GM13976 (cell line): ENCODE results near the gene FGA.

Source experiments
- DNase-seq: peaks from one replicate; pipeline ENCODE4 v3.0.0; 2012; ENCODE audit warnings: low spot score
- in situ Hi-C: fragments of 300-500 bp; cut with MboI; formaldehyde crosslinking; loops from one replicate; pipeline ENCODE4 v1.12.0; 2022; ENCODE audit warnings: low sequenced_read_pairs, mixed read lengths, inconsistent platforms; ENCODE audit not compliant: unreplicated experiment
- TF ChIP-seq, protein P1 (sequence below): IDR thresholded peaks from 2 replicates; pipeline ENCODE4 v1.5.1; 2012; ENCODE audit warnings: borderline replicate concordance, mild to moderate bottlenecking; ENCODE audit not compliant: insufficient read depth; ENCODE audit errors: extremely low read depth, missing control alignments, control extremely low read depth

Gene FGA

GRCh38 chr4:154590329-154591006 lies at the start of gene FGA:
Gene FGA, minus strand, starts transcription at chr4:154590742. Its CDS starts 55 bp downstream, at chr4:154590687.
- DNase-seq, result no peak
- TF ChIP-seq, protein P1, sequence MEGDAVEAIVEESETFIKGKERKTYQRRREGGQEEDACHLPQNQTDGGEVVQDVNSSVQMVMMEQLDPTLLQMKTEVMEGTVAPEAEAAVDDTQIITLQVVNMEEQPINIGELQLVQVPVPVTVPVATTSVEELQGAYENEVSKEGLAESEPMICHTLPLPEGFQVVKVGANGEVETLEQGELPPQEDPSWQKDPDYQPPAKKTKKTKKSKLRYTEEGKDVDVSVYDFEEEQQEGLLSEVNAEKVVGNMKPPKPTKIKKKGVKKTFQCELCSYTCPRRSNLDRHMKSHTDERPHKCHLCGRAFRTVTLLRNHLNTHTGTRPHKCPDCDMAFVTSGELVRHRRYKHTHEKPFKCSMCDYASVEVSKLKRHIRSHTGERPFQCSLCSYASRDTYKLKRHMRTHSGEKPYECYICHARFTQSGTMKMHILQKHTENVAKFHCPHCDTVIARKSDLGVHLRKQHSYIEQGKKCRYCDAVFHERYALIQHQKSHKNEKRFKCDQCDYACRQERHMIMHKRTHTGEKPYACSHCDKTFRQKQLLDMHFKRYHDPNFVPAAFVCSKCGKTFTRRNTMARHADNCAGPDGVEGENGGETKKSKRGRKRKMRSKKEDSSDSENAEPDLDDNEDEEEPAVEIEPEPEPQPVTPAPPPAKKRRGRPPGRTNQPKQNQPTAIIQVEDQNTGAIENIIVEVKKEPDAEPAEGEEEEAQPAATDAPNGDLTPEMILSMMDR, result no peak
- in situ Hi-C loops, result no loop called here

DNA sequence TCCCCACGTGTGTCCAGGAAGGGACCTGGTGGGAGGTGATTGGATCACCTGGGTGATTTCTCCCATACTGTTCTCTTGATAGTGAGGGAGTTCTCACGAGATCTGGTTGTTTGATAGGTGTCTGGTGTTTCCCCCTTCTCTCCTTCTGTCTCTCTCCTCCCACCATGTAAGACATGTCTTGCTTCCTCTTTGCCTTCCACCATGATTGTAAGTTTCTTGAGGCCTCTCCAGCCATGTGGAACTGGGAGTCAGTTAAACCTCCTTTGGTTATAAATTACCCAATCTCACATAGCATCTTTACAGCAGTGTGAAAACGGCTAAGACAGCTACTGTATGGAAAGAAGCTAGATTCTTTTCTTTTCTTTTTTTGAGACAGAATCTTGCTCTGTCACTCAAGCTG lies 43.5 kb upstream of the FGA start:
- TF ChIP-seq, protein P1, result no peak
- no peak for DNase-seq
- in situ Hi-C loops, result no loop called here

DNA sequence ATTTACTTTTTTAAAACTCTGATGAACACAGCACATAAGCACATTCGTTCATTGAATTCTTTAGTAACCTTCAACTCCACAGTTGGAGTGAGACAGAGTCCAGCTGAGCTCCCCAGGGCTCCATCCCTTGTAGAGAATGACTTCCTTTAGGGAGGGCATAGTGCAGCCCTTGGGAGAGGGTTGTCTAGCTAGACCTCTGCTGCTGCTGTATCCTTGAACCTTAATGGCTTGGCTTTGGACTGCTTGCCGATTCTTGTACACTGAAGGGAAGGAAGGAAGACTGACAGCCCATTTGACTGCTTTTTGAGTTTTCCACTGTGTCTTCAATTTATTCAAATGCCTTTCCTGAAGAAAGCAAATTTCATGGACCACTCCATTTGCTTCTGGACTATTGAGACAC lies 41.3 kb upstream of the FGA start:
- in situ Hi-C loops, result no loop called here
- TF ChIP-seq, protein P1, result no peak
- DNase-seq, result no peak

DNA sequence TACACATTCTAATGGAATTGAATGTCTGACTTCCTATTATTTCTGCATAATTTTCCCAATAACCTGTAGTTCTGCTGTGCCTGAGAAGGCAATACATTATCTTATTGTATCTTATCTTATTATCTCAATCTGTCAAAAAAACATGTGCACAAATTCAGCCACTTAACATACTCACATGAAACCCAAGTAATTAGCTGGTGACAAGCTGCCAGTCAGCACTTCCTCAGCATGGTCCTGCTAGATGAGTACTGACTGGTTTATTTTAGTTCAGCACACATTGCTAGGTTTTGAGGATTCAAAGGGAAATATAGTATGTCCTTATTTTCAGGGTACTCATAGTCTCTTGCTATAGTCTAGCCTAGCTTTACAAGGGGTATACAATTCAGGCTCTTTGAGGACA lies 39.8 kb upstream of the FGA start:
- in situ Hi-C loops, result no loop called here
- no peak for DNase-seq
- TF ChIP-seq, protein P1, result no peak

DNA sequence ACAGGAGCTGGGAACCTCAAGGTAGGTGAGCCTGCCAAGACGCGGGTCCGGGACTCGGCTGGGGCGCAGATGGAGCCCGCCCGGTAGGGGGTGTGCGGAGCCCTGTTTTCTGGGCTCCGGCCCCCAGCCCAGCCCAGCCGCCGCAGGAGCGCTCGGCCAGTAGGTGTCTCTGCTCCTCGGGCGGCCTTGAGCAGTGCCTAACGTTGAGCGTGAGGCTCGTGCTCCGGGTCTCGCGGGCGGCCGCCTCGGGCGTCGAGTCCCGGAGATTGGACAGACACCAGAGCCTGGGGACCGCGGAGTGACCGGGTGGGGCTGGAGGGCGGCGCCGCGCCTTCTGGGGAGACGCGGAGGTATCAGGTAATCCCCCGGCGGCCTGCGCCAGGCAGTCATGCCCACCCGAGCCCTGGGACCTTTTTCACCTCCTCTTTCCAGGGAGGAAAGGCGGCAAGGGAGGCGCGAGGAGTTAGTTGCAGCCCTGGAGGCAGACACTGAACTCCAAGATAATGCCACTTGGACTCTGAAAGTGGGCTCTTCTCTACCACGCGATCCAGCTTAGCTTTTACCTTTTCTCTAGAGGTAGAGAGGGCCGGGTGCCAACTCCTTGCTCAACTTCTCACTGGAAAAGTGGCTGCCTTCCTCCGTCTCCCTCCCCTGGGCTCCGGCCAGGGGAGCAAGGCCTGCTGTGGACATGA lies 36.4 kb upstream of the FGA start:
- TF ChIP-seq, protein P1, result peak; percentile 72
- peak; percentile 82 for DNase-seq
- in situ Hi-C loops, result no loop called here

DNA sequence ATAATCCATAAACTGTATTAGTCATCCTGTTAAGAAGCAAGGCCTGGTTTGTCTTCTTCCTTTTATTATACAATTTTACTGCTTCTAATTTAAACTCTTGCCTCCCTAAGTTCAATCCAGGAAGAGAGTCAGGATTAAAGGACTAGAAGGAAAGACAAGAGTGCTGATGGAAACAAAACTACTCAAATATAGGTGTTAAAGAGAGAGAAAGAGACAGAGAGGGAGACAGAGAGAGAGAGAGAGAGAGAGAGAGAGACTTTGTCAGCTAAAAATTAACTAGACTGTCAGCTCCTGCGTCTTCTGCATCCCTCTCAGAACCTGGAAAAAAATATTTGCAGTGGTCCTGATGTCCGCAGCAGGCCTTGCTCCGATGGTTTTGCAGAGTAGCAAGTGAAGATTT lies 35.4 kb upstream of the FGA start:
- no peak for DNase-seq
- in situ Hi-C loops, result no loop called here
- TF ChIP-seq, protein P1, result no peak

DNA sequence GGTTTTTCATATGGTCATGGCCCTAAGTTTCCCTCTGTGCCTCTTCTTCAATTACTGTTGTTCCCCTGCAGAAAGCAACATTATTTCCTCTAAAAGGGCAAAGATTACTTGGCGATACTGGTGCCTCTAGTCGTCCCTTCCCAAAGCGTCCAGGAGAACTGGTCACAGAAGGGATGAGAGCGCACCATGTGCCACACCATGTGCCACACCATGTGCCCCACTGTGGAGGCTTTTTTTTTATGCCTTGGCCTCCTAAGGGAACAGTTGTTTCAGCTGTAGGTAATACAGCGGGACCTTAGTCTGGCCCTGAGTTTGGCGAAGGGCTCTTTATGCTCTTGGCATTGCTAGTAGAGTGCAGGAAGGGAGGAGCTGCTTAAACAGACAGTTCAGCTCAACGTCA lies 33.5 kb upstream of the FGA start:
- no peak for DNase-seq
- in situ Hi-C loops, result no loop called here
- TF ChIP-seq, protein P1, result no peak
